NCI-H2107 treated with DMSO at 0.1 percent for 48 hours (cell line): Measurements from ENCODE around the gene SLC35F1.

Experiments
- DNase-seq: peaks from one replicate; lab custom pipeline; 2025; ENCODE audit not compliant: unreplicated experiment; lab: John Stamatoyannopoulos, UW

Gene SLC35F1

GRCh38 chr6:118306392-118307238, 399.6 kb downstream of the SLC35F1 start:
- DNase-seq: no peak

- DNase-seq: no peak
Observed at GRCh38 chr6:118307581-118307980, 400.5 kb downstream of the SLC35F1 start.

- peak; percentile 39 for DNase-seq
Observed at GRCh38 chr6:118309337-118310093, 402.5 kb downstream of the SLC35F1 start.

GRCh38 chr6:118313208-118313607, 406.1 kb downstream of the SLC35F1 start:
- DNase-seq: no peak

GRCh38 chr6:118313762-118314161, 406.7 kb downstream of the SLC35F1 start:
- no peak for DNase-seq

- no peak for DNase-seq
Observed at GRCh38 chr6:118316796-118317384, 409.8 kb downstream of the SLC35F1 start.

- DNase-seq: no peak
Observed at GRCh38 chr6:118317581-118318563, 410.8 kb downstream of the SLC35F1 start.

- DNase-seq: no peak
Observed at GRCh38 chr6:118318648-118319047, 411.6 kb downstream of the SLC35F1 start.

- DNase-seq: peak; percentile 41
Observed at GRCh38 chr6:118319416-118319815, 412.4 kb downstream of the SLC35F1 start.

- DNase-seq: peak; percentile 69
Observed at GRCh38 chr6:118319894-118320649, 413.0 kb downstream of the SLC35F1 start.

- DNase-seq: peak; percentile 22
Observed at GRCh38 chr6:118320652-118321051, 413.6 kb downstream of the SLC35F1 start.

- no peak for DNase-seq
Observed at GRCh38 chr6:118324116-118324515, 417.1 kb downstream of the SLC35F1 start.

- no peak for DNase-seq
Observed at GRCh38 chr6:118325220-118325860, 418.3 kb downstream of the SLC35F1 start.

GRCh38 chr6:118326712-118327111, 419.6 kb downstream of the SLC35F1 start:
- DNase-seq: no peak

- DNase-seq: no peak
Observed at GRCh38 chr6:118327237-118327636, 420.2 kb downstream of the SLC35F1 start.

GRCh38 chr6:118333772-118334171, 426.7 kb downstream of the SLC35F1 start:
- DNase-seq: peak; percentile 87

- peak; percentile 50 for DNase-seq
Observed at GRCh38 chr6:118334634-118335033, 427.6 kb downstream of the SLC35F1 start.

- DNase-seq: peak; percentile 94
Observed at GRCh38 chr6:118335325-118335816, 428.3 kb downstream of the SLC35F1 start.

GRCh38 chr6:118344014-118344670, 437.1 kb downstream of the SLC35F1 start:
- no peak for DNase-seq
